HL-60/S4 treated with retinoic acid at 250 ng/mL for 4 days and 3 days (cell line): Measurements from ENCODE around the gene LAYN.

ENCODE experiments used
- in situ Hi-C: fragments of 300-500 bp; cut with MboI; formaldehyde crosslinking; loops from 2 replicates; pipeline ENCODE4 v1.7.0; 2022; ENCODE audit warnings: low sequenced_read_pairs

LAYN gene, protein sequence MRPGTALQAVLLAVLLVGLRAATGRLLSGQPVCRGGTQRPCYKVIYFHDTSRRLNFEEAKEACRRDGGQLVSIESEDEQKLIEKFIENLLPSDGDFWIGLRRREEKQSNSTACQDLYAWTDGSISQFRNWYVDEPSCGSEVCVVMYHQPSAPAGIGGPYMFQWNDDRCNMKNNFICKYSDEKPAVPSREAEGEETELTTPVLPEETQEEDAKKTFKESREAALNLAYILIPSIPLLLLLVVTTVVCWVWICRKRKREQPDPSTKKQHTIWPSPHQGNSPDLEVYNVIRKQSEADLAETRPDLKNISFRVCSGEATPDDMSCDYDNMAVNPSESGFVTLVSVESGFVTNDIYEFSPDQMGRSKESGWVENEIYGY

DNA sequence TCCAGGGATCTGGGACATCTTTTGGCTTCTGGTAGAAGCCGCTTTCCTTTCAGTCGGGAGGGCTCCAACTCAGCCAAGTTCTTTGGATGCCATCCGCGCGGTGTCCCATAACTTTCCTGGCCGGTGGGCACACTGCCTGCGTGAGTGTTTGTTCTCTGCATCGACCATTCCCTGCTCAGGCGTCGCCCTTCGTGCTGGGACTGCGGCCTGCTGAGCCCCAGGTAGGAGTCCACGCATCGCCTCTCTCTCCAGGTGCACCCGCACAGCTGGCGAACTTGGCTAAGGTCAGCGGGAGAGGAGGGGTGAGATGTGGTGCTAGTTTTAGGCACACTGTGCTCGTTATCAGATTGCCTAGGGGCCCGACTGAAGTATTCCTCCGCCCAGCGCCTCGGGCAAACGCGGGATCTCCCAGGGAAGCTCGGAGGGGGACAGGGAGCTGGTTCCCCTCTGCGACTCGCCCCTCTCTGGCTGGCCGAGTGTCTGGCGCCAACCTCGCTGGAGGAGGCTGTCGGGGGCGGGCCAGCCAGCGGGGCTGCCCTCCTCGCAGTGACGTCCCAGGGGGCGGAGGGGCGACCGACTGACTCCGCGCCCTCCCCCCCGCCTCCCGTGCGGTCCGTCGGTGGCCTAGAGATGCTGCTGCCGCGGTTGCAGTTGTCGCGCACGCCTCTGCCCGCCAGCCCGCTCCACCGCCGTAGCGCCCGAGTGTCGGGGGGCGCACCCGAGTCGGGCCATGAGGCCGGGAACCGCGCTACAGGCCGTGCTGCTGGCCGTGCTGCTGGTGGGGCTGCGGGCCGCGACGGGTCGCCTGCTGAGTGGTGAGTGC, at the start of gene LAYN:
TSS of gene LAYN (plus strand) at position 607 of the 823 bp plus-strand sequence. CDS start at position 731, 124 bp downstream.
- in situ Hi-C loops = no loop called here

GRCh38 chr11:111494040-111494439, 46.5 kb upstream of the LAYN start:
- in situ Hi-C loops = no loop called here

DNA sequence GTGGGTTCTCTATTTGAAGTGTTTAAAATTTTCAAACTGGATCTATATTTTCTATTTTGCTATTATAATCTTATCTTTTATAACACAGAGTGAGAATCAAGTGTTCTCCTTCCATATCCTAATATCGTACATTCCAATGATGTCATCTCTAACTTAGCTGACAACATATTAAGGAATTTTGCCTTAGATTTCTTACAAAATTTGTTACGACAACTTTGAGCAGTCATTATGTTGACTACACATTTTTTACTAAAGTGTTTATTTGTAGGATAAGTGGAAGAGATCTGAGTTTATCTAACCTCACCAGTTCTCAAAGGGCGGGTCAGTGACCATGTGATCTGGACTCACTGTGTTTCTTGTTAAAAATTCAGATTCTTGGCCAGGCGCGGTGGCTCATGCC, 41.0 kb upstream of the LAYN start:
- in situ Hi-C loops = no loop called here

DNA sequence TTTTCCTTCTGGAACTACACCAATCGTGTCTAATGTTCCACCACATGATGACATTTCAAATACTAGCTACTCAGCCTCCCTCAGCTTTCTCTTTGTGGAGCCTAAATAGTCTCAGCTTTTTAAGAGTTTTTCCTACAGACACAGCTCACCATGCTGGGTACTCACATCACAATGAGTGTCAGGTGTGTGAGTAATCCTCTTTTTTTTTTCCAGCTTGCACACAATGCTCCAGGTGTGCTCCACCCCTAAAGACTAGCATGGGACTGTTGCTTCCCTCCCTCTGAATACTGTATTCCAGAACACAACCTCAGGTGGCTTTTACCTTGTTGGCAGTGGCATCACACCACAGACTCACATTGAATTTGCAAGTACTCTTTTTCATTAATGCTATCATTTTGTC, 40.0 kb upstream of the LAYN start:
- in situ Hi-C loops = no loop called here

DNA sequence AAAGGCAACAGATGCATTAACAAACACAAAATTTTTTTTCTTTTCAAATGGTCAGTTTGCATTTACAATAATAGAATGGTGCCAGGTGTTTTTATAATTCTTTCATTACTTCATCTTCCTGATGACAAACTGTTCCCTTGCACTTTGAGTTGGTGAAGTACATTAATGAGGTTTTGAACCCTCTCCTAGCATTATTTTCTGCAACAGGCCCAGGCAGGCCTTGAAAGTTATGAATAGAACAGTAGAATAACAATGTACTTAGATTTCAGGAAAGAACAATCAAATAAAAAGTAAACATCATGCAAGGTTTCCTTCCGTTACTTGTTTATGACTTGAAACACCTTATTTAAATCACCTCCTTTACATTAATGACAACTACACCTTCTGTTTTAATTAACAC, 37.9 kb upstream of the LAYN start:
- in situ Hi-C loops = no loop called here

GRCh38 chr11:111510311-111510710, 30.2 kb upstream of the LAYN start:
- in situ Hi-C loops = no loop called here

DNA sequence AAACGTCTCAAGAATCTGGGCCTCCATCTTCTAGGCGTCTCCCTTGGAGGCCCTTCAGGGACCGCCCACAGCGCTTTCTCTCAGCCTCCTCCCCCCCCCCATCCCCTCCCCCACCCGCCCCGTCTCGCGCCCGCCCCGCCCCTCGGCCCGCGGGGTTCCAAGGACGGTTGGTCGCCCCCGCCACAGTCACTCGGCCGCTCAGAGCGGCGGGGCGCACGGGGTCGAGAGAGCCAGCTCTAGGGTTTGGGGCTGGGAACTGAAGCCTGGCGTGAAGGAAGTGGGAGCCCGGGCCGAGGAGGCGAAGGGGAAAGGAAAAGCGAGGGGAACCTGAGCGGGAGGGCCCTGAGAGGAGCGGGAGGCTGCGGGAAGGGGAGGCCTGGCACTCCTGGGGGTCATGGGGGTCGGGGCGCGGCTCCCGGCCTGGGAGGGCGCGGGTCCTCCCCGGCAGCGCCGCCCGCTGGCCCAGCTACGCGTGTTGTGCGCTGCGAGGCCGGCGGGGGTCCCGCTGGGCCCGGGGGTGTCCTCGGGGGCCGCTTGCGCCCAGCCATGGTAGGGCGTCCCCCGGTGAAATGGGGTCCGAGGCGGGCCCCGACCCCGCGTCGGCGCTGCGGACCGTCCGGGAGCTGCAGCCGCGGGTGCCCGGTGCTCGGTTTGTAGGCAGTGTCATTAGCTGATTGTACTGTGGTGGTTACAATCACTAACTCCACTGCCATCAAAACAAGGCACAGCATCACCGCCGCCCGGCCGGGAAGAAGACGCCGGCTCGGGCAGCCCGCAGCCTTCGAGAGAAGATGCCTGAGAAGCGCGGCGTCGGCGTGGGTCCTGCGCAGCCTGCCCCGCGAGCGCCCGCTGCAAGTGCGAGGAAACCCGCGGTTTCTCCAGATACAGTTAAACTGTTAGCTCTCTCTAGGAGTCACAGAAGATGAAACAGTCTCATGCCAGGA, 28.0 kb upstream of the LAYN start, which contains the start of gene BTG4:
TSS of gene BTG4 (minus strand) at position 91 of the 944 bp plus-strand sequence. CDS start 13,610 bp downstream, outside the sequence.
- in situ Hi-C loops = no loop called here

- in situ Hi-C loops = no loop called here
These were observed 27.3 kb upstream of the LAYN start for GRCh38 chr11:111513240-111513605.

DNA sequence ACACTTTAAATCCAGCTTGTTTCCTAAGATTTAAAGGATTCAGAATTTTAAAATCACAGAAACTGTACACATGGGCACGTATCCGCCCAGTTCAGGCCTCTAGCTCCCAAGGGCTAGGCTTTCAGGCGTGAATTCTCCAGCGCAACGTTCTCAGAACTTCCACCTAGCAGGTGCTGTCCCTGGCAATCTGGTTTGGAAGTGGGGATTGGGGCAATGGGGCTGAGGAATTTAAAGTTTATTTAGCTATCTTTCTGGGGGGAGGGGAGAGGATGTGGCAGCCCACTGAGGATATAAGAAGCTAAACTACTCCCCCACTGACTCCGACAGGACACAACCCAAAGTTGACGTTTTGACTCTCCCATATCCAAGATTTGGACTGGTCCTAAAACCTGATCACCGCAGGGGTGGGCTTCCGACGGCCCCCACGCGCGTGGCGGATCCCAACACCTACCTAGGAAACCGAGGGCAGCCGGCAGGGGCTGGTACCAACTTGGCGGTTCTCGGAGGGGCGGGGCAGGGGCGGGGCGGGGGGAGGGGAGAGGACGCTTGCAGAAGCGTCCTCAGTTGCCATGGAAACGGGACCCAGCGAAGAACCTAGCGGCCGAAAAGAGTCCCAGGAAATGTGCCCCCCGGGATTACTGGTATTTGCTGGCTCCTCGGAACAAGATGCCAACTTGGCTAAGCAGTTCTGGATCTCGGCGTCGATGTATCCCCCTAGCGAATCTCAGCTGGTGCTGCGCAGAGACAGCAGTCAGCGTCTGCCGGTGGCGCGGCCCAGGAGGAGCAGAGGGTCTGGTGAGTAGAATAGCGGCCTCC, 26.1 kb upstream of the LAYN start, which contains the start of gene HOATZ:
TSS of gene HOATZ (plus strand) at position 563 of the 816 bp plus-strand sequence. CDS start at position 570, 7 bp downstream.
- in situ Hi-C loops = no loop called here

DNA sequence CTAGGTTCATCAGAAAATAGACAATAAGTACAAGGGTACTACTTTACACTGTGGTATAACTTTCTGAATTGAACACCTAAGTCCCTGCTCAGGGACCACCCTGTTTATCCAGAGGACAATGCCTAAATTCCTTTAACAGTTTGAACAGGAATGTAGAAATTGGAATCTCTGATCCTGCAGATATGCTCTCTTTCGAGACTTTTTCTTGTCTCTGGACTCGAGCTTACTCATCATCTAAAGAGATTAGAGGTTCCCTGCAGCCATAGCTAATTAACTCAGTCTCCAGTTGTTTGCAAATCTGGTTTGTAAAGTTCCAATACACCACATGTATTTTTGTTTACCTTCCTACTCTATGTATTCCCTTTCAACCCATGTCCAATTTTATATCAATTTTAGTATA, 24.9 kb upstream of the LAYN start:
- in situ Hi-C loops = no loop called here

DNA sequence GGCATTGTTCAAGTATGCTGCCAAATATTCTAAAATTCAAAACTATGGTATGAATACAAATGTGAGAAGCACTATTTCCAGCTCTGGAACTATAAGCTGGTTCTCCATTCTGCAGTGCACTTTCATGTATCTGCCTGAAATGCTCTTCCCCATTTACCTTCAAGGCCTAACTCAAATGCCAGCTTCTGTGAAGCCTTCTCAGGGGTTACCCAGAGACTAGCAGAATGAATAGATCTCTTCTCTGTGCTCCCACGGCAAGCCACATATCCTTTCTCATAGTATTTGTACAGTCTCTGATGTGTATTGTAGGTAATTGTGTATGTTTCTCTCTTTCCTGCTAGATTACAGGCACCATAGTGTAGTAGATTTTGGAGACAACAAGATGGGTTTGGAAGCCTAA, 21.9 kb upstream of the LAYN start:
- in situ Hi-C loops = no loop called here

DNA sequence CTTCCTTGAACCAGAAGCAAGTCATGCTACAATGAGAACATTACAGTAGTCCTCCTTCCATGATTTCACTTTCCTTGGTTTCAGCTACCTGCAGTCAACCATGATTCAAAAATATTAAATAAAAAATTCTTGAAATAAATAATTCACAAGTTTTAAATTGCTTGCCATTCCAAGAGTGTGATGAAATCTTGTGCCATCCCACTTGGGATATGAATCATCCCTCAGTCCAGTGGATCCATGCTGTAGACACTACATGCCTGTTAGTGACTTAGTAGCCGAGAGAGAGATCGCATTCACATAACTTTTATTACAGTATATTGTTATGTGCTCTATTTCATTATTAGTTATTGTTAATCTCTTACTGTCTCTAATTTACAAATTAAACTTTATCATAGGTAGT, 20.0 kb upstream of the LAYN start:
- in situ Hi-C loops = no loop called here

DNA sequence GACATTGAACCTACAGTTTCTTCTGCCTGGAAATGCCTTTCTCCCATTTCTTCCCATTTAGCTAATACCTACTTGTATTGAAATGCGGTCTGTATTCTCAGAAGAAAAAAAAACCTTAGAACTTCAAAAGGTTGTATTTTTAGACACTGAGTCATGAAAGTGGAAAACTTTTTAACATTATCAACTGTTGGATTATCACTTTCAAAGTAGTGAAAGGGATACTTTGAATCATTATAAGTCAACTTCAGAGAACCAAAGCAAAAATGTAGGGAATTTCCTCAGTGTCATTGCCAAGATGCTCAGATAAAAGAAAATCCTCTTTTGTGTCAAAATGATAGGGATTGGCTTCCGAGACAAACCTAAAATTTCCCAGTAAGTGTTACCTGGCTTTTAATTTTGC, 19.4 kb upstream of the LAYN start:
- in situ Hi-C loops = no loop called here

- in situ Hi-C loops = no loop called here
These were observed 18.1 kb upstream of the LAYN start for GRCh38 chr11:111522426-111522825.

DNA sequence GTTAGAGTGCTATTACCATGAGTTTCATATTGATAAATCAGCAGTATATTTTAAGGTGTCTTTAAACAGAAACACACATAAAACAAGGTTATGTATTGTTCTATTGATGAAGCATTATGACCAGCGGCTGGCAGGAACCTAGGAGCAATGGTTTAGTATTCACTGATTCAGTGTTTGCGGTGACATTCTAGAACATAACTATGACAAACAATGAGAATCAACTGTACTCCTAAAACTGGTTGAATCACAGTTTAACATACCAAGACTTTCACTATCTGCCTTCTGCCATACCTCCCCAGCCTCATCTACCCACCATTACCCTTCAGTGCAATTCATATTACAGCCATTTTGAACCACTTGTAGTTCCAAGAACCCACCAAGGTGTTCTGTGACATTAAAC, 17.2 kb upstream of the LAYN start:
- in situ Hi-C loops = no loop called here

DNA sequence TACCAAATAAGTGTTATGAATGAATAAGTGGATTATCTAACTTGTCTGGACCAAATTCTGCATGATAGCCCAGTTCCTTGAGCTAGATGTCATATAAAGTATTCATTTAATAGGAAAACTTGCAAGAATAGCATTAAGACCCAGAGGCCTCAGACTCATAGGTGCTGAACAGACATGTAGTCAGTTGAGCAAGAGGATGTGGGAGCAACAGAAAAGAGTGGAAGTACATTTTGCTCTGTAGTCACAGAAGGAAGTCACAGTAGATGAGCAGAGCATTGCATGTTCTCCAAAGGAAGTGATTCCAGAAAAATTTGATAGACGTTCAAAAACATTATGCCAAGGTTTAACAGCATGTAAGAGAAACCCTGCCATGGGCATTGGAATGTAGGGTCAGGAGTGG, 16.5 kb upstream of the LAYN start:
- in situ Hi-C loops = no loop called here

- in situ Hi-C loops = no loop called here
These were observed 15.1 kb upstream of the LAYN start for GRCh38 chr11:111525456-111525855.

DNA sequence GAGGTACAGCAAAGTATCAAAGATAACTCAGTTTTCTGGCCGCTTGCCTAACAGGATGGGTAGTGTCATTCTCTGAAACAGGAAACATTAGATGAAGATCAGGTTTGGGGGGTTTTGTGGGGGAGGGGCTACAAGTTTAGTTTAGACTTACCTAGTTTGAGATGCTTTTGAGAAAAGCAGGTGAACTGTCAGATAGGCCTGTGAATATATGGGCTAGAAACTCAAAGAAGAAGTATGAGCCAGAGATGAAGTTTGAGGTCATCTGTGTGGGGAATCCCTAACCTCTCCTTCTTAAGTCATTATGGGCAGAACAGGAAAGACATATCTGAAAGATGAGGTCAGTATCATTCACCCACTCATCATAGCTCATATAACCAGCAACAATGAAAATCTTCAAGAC, 14.0 kb upstream of the LAYN start:
- in situ Hi-C loops = no loop called here

DNA sequence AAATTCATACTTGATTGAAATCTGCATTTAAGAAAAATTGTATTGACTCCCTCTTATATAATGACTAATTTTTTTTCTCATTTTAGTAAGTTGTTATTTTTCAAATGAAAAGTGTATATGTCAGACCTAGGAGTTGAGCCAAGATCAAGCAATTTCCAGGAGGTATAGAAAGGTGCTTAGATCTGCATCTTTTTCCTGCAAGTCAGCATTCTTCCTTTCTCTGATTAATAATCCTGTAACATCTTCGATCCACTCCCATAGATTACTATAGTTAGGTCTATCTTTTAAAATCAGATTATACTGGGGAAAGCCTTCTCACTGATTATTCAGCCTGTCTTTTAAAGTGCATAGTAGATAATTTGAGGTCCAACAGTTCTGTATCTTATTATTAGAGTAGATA, 13.2 kb upstream of the LAYN start:
- in situ Hi-C loops = no loop called here

DNA sequence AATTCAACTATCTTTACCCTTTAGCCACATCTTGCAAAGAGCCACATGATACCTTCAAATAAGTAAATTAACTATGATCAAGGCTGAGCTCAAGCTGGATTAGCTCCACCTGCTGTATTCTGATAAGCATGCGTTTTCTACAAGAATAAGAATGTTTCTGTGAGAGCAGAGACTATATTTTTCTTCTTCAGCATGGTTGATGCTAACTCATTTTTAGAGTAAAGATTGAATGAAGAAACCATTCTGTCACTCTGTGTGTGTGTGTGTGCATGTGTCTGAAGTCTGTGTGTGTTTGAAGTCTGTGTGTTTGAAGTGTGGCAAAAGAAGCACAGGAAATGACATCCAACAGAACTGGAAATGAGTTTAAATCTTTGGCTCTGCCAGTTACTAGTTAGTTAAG, 12.0 kb upstream of the LAYN start:
- in situ Hi-C loops = no loop called here
